B cell (primary cell): ENCODE measurements around the gene DOCK6. TPM values are rescaled to one million over a fixed set of nuclear protein-coding genes. Genes with fewer than 3 reads are reported as not detected.

Source experiments
- ATAC-seq: fragments of 200-7000 bp; cut with Tn5 transposase; one replicate; pipeline ENCODE4 v1.10.0; 2021; ENCODE audit warnings: low read depth, mild to moderate bottlenecking, moderate number of reproducible peaks, moderate library complexity
- CTCF ChIA-PET: fragments of 350-600 bp; sonication (Branson Sonifier 250); formaldehyde crosslinking; loops from one replicate; lab custom pipeline; 2021; ENCODE audit warnings: antibody characterized with exemption, inconsistent platforms; lab: Charles Lee
- POLR2A ChIA-PET: fragments of 350-600 bp; sonication (Branson Sonifier 250); formaldehyde crosslinking; loops from one replicate; lab custom pipeline; 2021; ENCODE audit warnings: antibody characterized with exemption; lab: Charles Lee
- DNase-seq: peaks from one replicate; pipeline ENCODE4 v3.0.0; 2013
- H2AFZ ChIP-seq: 2 replicates; pipeline ENCODE4 v1.6.1; 2012; ENCODE audit warnings: mild to moderate bottlenecking, low read depth, low read length; ENCODE audit not compliant: insufficient read depth, poor library complexity, severe bottlenecking
- H3K27ac ChIP-seq, 2 donors: 1 replicate in 1 of 2; 2 replicates in 1 of 2; pipeline ENCODE4 v1.5.1; 2012 to 2013; ENCODE audit warnings: low read length in 2 of 2, mild to moderate bottlenecking in 2 of 2, moderate library complexity in 1 of 2
- H3K27me3 ChIP-seq, 4 experiments: fragments of 200-600 bp in 1 of 4; sonication (generic) in 1 of 4; replicated peaks in 1 of 4; 1 replicate in 2 of 4; 2 replicates in 2 of 4; pipeline versions ENCODE4 v1.6.1 to v1.7.0; 2013 to 2016; ENCODE audit warnings: low read length in 3 of 4, mild to moderate bottlenecking in 2 of 4, mixed read lengths in 1 of 4, moderate library complexity in 1 of 4; ENCODE audit not compliant: insufficient read depth in 4 of 4, control insufficient read depth in 3 of 4; ENCODE audit errors: control extremely low read depth in 1 of 4
- H3K36me3 ChIP-seq, 2 experiments: replicated peaks in 1 of 2; 1 replicate in 1 of 2; 2 replicates in 1 of 2; pipeline versions ENCODE4 v1.6.1 to v1.7.1; 2013; ENCODE audit warnings: low read length in 1 of 2; ENCODE audit not compliant: insufficient read depth in 2 of 2, control insufficient read depth in 1 of 2; ENCODE audit errors: control extremely low read depth in 1 of 2, extremely low read depth in 1 of 2
- H3K4me1 ChIP-seq, 2 donors: fragments of 200-600 bp in 1 of 2; sonication (generic) in 1 of 2; 1 replicate in 1 of 2; 2 replicates in 1 of 2; pipeline versions ENCODE4 v1.5.1 to v1.6.1; 2013 to 2017; ENCODE audit warnings: low read length in 2 of 2; ENCODE audit not compliant: control insufficient read depth in 2 of 2, insufficient read depth in 2 of 2
- H3K4me2 ChIP-seq: replicated peaks from 2 replicates; pipeline ENCODE3; 2012; ENCODE audit warnings: mild to moderate bottlenecking, low read depth, low read length; ENCODE audit not compliant: poor library complexity, severe bottlenecking
- H3K4me3 ChIP-seq, 5 experiments: fragments of 200-600 bp in 1 of 5; sonication (generic) in 1 of 5; 1 replicate in 3 of 5; 2 replicates in 2 of 5; pipeline versions ENCODE4 v1.5.1 to v1.7.0; 2011 to 2016; ENCODE audit warnings: low read length in 4 of 5, mild to moderate bottlenecking in 4 of 5, low read depth in 2 of 5, control low read depth in 1 of 5, moderate library complexity in 1 of 5; ENCODE audit not compliant: insufficient read depth in 1 of 5; ENCODE audit errors: control extremely low read depth in 1 of 5, extremely low read depth in 1 of 5
- H3K79me2 ChIP-seq: fragments of 200-600 bp; sonication (generic); one replicate; pipeline ENCODE4 v1.6.0; 2016; ENCODE audit warnings: low read length; ENCODE audit not compliant: control insufficient read depth, insufficient read depth
- H3K9ac ChIP-seq: fragments of 200-600 bp; sonication (generic); 2 replicates; pipeline ENCODE4 v1.6.1; 2017; ENCODE audit warnings: mild to moderate bottlenecking, low read length, moderate library complexity
- H3K9me3 ChIP-seq, 3 donors: one replicate each; pipeline versions ENCODE4 v1.6.1 to v1.7.1; 2013; ENCODE audit warnings: low read length in 2 of 3; ENCODE audit not compliant: control insufficient read depth in 2 of 3, insufficient read depth in 1 of 3; ENCODE audit errors: control extremely low read depth in 1 of 3
- H4K20me1 ChIP-seq: 2 replicates; pipeline ENCODE4 v1.6.0; 2012; ENCODE audit warnings: mild to moderate bottlenecking, low read length; ENCODE audit not compliant: insufficient read depth, control insufficient read depth, poor library complexity, severe bottlenecking
- H3K27ac Mint-ChIP-seq: one replicate; pipeline ENCODE4 v1.8.0; 2021; ENCODE audit warnings: mixed read lengths
- H3K27me3 Mint-ChIP-seq: one replicate; pipeline ENCODE4 v1.8.0; 2021; ENCODE audit warnings: mixed read lengths
- H3K4me1 Mint-ChIP-seq: one replicate; pipeline ENCODE4 v1.8.0; 2021; ENCODE audit warnings: mixed read lengths
- H3K4me3 Mint-ChIP-seq: one replicate; pipeline ENCODE4 v1.8.0; 2021; ENCODE audit warnings: mixed read lengths
- H3K9me3 Mint-ChIP-seq: one replicate; pipeline ENCODE4 v1.8.0; 2022; ENCODE audit warnings: mixed read lengths; ENCODE audit not compliant: insufficient read depth
- EZH2 ChIP-seq: IDR thresholded peaks from 2 replicates; pipeline ENCODE4 v1.6.1; 2012; ENCODE audit warnings: borderline replicate concordance, low read depth, mild to moderate bottlenecking, moderate library complexity, low read length; ENCODE audit not compliant: insufficient read depth, poor library complexity, severe bottlenecking
- WGBS: methylation state at CpG from one replicate; pipeline ENCODE4 v1.1.5; 2013; ENCODE audit warnings: missing lambda C conversion rate; ENCODE audit not compliant: insufficient coverage; 5-methylcytosine and 5-hydroxymethylcytosine counted together
- intact Hi-C: fragments of 100-400 bp; cut with micrococcal nuclease; formaldehyde crosslinking; loops from one replicate; pipeline ENCODE4 v1.10.0; 2022
- polyA plus RNA-seq: library from polyadenylated mRNA; depleted of rRNA; stranded (reverse); fragments of >200 nt; gene quantifications from 2 replicates; pipeline ENCODE4 v1.2.3, GENCODE V29; 2012
- total RNA-seq, 2 donors: library from RNA; stranded (reverse); fragments of 120-200 nt in 1 of 2; gene quantifications; 1 replicate in 1 of 2; 2 replicates in 1 of 2; pipeline versions ENCODE4 v1.2.3 to v1.2.4, GENCODE V29; 2013 to 2022
- TF ChIP-seq, protein P1 (sequence below): fragments of 200-600 bp; IDR thresholded peaks from one replicate; pipeline ENCODE4 v1.8.0; 2022; ENCODE audit warnings: antibody characterized with exemption, mild to moderate bottlenecking

DOCK6 gene
- total and polyA plus RNA-seq, 2 donors (not counting 1 experiment from before 2014, with no cell fraction given), result 5.3 to 11.9 TPM

DNA sequence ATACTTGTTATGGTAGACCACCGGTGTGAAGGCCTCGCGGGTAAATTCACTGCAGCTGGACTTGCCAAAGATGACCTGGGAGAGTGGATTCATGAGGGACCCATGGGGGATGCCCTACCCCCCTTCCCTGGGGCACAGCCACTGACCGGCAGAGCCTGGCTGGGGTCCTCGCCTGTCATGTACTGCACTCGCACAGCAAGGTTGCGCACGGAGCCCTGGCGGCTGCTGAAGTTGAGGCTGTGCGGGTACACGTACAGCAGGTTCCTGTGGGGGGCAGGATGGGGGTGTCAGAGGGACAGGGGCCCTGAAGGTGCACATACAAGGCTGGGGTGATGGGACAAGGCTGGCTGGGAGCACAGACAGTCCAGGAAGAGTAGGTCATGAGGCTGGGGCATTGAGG is 24.3 kb downstream of the DOCK6 start:
- Mint-ChIP-seq H3K9me3 (peaks cover 4% of the 10 kb centered on the region), H3K4me3 (no peak overlapping the region), H3K27me3 (no peaks in the 10 kb centered on the region), H3K27ac (no peak overlapping the region), H3K4me1 (no peaks in the 10 kb centered on the region)
- Histone ChIP-seq H3K4me1 (no peaks in the 10 kb centered on the region), H3K4me2 (no peak overlapping the region), H2AFZ (no peak overlapping the region), H4K20me1 (no peaks in the 10 kb centered on the region), H3K27ac (no peak overlapping the region), H3K79me2 (no peaks in the 10 kb centered on the region), H3K27me3 (no peaks in the 10 kb centered on the region), H3K4me3 (no peak overlapping the region), H3K36me3 (no peaks in the 10 kb centered on the region), H3K9me3 (peaks cover 0 to 33% (median 12%) of the 10 kb centered on the region in 3 donors), H3K9ac (no peak overlapping the region)
- CTCF ChIA-PET, result no interaction called here
- ATAC-seq, result no peak
- no peak for DNase-seq
- WGBS, result 93% methylated on average over 11 of the region's 11 CpGs
- intact Hi-C loops, result no loop called here
- POLR2A ChIA-PET, result no interaction called here
- TF ChIP-seq, protein P1, sequence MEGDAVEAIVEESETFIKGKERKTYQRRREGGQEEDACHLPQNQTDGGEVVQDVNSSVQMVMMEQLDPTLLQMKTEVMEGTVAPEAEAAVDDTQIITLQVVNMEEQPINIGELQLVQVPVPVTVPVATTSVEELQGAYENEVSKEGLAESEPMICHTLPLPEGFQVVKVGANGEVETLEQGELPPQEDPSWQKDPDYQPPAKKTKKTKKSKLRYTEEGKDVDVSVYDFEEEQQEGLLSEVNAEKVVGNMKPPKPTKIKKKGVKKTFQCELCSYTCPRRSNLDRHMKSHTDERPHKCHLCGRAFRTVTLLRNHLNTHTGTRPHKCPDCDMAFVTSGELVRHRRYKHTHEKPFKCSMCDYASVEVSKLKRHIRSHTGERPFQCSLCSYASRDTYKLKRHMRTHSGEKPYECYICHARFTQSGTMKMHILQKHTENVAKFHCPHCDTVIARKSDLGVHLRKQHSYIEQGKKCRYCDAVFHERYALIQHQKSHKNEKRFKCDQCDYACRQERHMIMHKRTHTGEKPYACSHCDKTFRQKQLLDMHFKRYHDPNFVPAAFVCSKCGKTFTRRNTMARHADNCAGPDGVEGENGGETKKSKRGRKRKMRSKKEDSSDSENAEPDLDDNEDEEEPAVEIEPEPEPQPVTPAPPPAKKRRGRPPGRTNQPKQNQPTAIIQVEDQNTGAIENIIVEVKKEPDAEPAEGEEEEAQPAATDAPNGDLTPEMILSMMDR, result no peak
- no peak for TF ChIP-seq EZH2

DNA sequence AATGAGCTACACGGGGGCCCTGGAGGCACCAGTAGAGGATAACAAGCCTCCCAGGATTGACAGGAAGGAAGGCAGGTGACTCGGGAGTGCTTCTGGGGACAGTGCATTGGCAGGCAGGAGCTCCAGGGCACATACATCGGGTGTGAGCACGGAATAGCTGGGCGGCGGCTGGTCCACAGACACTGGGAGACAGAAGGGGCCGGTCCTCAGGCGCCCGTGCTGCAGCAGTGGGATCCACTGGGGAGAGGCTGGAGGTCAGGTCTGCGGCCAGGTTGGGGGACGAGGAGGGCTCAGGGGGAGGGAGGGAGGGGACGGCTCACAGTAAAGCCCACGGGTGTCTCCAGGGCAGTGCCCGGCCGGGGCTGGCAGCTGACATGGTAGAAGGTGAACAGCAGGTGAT is 25.0 kb downstream of the DOCK6 start:
- Histone ChIP-seq H3K9me3 (peaks cover 0 to 33% (median 12%) of the 10 kb centered on the region in 3 donors), H3K4me3 (no peak overlapping the region), H3K4me2 (no peak overlapping the region), H3K27me3 (no peaks in the 10 kb centered on the region), H3K79me2 (no peaks in the 10 kb centered on the region), H2AFZ (no peak overlapping the region), H3K36me3 (no peaks in the 10 kb centered on the region), H4K20me1 (no peaks in the 10 kb centered on the region), H3K9ac (no peak overlapping the region), H3K4me1 (no peaks in the 10 kb centered on the region), H3K27ac (no peak overlapping the region)
- Mint-ChIP-seq H3K27ac (no peak overlapping the region), H3K4me3 (no peak overlapping the region), H3K4me1 (no peaks in the 10 kb centered on the region), H3K27me3 (no peaks in the 10 kb centered on the region), H3K9me3 (peaks cover 4% of the 10 kb centered on the region)
- intact Hi-C loops, result no loop called here
- DNase-seq (no peak), ATAC-seq (no peak)
- TF ChIP-seq EZH2, result no peak
- TF ChIP-seq, protein P1, result no peak
- 93% methylated on average over 15 of the region's 15 CpGs for WGBS
- CTCF ChIA-PET, result no interaction called here
- POLR2A ChIA-PET, result no interaction called here
